HG03280 (cell line): ENCODE data around the gene MYOG.

Experiments used
- ATAC-seq: cut with Tn5 transposase; IDR thresholded peaks from one replicate; pipeline ENCODE4 v1.9.1; 2021; ENCODE audit warnings: mild to moderate bottlenecking, moderate library complexity; ENCODE audit not compliant: unreplicated experiment

Gene MYOG

DNA sequence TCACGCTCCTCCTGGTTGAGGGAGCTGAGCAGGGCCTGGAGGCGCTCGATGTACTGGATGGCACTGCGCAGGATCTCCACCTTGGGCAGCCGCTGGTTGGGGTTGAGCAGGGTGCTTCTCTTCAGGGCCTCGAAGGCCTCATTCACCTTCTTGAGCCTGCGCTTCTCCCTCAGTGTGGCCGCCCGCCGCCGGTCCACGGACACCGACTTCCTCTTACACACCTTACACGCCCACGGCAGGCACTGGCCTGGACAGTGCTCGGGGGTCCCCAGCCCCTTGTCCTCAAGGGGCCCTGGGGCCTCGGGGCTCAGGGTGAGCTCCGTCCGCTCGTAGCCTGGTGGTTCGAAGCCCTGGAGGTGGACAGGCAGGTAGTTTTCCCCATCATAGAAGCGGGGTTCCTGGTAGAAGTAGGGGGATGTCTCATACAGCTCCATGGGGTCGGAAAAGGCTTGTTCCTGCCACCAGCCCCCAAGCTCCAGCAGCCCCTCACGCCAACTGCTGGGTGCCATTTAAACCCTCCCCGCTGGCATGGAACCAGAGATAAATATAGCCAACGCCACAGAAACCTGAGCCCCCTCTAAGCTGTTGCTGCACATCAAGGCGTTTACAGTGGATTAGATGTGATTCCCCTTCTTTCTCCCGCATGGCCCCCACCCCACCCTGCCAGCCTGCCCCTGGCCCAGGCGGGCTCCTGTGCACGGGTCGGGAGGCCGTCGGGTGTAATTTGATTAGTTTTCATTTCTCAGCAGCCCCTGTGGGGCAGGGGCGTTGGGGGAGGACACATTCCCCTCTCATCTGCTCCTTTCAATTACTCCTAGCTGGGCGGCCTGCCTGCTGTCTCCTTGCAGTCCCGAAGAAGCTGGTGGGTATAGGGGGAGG lies at the start of gene MYOG:
Gene MYOG (minus strand): TSS at position 485 of the 879 bp plus-strand sequence. CDS start 51 bp downstream, at position 434.
- no peak for ATAC-seq

GRCh38 chr1:203133970-203134725 lies 48.3 kb upstream of the MYOG start:
- ATAC-seq = no peak

DNA sequence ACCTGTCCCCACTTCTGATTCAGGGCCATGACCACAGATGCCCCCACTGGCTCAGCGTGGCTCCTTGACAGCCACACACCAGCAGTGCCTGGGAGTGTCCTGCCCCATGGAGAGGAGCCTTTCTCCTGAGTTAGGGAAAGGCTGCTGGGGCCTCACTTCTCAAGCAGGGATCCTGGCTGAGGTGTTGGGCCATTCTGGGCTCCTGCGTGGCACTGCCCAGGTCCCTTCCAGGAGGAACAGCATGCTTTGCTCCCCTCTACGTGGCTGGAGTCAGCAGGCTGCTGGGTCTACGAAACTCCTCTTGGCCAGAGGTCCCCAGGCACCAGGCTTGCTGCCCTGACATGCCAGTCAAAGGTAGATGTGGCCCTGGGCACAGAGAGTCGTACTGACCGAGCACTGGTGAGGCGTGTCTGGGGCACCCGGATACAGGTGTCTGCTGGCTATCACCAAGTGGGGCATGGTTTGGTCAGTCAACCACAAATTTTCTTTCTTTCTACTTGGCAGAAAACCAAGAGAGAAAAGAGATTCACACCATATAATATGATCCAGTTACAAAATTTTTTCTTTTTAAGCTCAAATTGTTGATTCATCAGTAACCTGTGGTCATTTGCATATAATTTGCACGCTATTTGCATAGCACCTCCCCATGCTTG lies 45.9 kb upstream of the MYOG start:
- ATAC-seq = no peak

DNA sequence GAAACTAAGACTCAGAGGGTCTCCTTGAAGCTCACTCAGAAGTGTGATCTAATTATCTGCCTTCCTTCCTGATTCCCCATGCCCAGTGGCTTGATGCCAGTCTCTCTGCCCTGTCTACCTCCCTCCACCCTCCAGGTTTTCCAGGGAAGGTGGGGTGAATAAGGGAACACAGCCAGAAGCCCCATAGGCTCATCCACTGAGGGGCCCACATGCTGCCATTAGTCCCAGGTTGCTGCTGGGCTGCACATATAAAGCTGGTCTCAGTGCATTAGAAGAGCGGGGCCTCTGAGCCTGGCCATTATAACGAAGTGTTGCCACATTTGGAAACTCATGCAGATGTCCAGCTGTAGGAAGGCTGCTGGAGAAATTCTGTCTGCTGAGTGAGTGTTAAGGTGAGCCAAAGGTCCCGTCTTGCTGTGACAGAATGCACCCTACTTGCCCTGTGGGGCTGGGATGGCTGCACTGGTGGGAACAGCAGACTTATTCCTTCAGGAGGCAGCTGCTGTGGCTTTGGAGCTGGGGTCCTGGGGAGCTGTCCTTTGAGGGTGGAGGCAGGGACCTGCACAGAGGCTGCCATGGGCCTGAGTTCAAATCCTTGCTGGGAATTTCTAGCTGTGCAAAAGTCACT lies 44.7 kb upstream of the MYOG start:
- ATAC-seq = no peak

- ATAC-seq = no peak
These were observed 43.9 kb upstream of the MYOG start for GRCh38 chr1:203129501-203130231.

GRCh38 chr1:203128716-203129500 lies 43.1 kb upstream of the MYOG start:
- no peak for ATAC-seq

DNA sequence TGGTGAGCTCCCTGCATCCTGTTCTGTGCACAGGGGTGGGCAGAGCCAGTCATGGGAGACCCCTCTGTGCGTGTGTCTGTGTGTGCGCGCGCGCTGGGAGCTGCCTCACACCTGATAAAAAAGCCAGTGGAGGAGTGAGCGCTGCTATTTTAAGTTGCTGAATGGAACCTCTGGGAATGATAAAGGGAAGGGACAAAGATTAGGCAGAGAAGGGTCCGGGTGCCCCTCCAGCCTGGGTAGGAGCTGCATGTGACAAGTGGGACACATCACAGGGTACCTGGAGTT lies 42.6 kb upstream of the MYOG start:
- ATAC-seq = no peak

GRCh38 chr1:203127666-203128430 lies 42.0 kb upstream of the MYOG start, which contains the start of gene ADORA1:
TSS of gene ADORA1 (plus strand) at chr1:203127726. CDS start at chr1:203128842, 1,116 bp downstream.
- ATAC-seq = no peak

DNA sequence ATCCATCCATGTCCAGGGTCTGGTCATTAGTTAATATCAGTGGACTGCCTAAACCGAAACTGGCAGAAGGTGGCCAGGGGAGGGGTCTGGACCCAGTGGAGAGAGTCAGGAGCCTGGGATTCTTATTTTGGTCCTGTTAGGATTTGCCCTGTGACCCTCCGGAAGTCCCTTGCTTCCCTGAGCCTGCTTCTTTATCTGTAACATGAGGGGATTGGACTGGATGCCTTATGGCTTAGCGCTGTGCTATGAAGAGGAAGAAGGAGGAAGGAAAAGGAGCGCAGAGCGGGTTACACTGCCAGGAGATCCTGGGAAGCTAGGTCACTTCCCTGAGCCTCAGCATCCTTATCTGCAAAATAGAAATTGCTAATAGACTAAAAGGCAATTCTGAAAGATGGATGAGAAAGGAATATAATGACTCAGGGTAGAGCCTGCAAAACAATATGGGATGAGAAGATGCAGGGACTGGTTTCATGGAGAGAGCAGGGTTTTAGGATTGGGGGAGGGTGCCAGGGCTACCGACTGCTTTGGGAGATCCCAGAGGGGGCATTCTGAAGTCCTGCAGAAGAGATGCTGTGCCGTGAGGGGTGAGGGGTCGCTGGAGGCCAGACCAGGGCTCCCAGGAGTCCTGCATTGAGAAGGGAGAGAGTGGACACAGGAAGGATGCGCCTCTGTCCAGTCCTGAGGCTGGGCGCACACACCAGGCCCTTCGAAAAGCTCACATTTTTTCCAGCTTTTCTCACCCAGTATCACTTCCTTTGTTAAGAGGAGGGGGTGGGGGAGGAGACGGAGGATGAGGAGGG lies 41.3 kb upstream of the MYOG start:
- no peak for ATAC-seq

DNA sequence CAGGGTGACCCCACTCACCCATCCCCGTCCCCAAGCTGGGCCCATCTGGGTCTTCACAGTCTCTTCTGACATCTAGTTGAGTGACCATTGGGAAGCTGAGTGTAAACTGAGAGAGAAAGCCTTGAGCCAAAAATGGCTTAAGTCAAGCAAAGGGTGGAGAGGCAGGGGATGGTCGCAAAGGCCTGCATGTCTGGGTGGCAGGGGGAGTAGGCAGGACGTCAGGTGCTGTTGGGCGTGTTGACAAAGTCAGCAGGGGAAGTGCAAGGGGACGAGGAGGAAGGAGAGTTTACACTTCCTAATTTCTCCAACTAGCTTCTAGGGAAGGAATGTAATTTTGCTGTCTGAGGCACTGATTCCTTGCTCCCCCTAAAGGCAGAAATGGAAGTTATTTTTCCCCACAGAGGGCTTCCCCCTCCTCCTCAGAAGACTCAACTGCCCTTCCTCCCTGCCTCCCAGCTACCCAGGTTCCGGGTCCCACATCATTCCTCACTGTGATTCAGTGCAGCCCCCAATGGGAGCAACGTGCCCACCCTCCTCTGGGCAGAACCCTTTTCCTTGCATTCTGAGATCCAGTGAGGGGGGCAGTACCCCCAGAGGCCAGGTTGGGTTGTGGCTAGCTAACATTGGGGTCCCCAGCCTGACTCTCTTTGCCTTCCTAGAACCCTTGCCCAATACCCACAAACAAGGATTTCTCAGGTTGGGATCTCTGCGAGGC lies 40.5 kb upstream of the MYOG start:
- ATAC-seq = no peak

- no peak for ATAC-seq
These were observed 38.9 kb upstream of the MYOG start for GRCh38 chr1:203124546-203125317.

- ATAC-seq = no peak
These were observed 38.2 kb upstream of the MYOG start for GRCh38 chr1:203124011-203124410.

DNA sequence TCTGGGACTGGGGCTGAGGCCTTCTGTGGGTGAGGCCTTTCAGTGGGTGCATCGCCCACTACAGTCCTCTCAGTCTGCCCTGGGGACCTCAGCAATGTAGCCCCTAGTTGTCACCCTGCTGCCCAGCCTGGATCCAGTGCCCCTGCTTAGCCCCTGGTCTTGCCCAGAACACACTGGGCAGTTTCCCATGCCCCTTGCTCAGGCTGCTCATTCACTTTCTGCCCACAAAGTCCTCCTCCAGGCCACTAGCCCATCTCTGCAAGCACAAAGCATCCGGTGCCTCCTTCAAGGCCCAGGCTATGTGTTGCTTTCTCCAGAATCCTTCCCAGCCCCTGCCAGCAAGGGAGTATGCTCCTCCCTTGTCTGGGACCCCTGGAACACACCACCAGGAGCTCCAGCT lies 36.3 kb upstream of the MYOG start:
- ATAC-seq = no peak

DNA sequence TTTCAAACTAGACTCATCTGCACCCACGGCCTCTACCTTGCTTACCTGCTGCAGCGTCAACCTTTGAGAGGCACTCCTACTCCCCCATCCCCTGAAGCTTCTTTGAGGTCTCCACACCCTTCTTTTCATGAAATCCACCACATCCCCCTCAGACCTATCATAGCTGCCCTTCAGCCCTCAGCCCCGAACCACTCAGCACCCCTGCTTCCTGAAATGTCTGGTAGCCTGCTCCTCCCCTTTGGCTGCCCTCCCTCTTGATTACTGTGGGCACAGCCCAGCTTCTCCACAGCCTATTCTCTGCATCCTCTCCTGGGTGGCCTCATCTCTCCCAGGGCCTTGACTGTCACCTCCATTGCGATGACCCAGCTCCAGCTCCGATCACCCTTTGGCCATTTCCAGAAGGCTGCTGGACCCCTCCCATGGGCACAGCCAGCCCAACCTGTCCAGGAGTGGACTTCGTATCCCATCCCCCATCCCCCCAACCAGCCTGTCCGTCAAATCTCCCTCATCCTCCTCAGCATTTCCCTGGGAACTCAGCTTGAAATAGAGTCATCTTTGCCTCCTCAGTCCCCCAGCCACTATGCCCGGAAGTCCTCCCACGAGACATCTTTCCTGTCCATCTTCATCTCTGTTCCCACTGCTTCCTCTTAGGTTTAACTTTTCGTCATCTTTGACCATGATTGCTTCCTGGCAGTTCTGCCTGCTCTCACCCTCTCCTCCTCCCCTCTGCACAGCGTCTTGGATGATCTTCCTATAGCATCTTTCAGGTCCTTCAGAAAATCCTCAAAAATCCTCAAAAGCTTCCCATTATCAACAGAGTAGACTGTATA lies 35.6 kb upstream of the MYOG start:
- ATAC-seq = no peak

- ATAC-seq = no peak
These were observed 34.7 kb upstream of the MYOG start for GRCh38 chr1:203120325-203121153.
